Measurements from ENCODE around the gene KIF26A.
A peak's percentile ranks its signal among the peaks of the same experiment; 100 is the strongest.
"Not testable (repeated sequence)": the region's sequence is repeated elsewhere in the genome, so short reads cannot be mapped to it uniquely, and the experiment has no call there.

The KIF26A gene

DNA sequence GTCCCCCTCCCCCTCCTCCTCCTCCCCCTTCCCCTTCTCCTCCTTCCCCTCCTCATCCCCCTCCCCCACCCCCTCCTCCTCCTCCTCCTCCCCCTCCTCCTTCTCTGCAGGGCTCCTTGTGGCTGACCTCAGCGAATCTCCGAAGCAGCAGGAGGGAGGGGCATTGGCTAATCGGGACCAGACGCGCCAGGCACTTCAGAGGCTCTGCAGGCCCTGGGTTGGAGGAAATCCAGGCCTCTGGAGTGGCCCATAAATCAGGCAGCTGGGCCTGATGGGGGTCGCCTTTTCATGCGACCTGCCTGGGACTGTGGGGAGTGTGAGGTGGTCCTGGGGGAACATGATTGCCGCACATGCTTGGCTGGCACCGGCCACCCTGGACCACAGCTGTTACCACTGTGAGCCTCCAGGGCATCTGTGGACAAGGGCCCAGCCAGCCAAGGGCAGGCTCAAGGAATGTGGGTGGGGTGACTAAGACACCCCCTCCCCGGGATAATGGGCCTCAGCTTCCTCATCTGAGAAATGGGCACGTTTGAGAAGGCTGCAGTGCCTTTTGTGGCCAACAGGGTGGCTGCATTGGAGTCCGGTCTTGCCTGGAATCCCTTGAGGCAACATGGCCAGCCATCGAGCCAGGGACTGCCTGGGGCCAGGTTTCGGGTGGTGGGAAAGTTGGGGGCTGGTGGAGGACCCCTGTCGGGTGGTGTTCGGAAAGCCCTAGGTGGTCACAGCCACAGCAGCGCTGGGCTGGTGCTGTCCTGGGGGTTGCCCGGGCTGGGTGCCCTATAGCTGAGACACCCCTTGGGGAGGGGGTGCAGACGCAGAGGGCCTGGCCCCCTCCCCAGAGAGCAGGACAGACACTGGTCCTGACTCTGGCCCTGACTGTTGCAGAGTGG lies 12.0 kb downstream of the KIF26A start:
- intact Hi-C loops (cut with DNase I), result no loop called here
- DNase-seq, result peak in 1 of 10 donors; percentile 72

DNA sequence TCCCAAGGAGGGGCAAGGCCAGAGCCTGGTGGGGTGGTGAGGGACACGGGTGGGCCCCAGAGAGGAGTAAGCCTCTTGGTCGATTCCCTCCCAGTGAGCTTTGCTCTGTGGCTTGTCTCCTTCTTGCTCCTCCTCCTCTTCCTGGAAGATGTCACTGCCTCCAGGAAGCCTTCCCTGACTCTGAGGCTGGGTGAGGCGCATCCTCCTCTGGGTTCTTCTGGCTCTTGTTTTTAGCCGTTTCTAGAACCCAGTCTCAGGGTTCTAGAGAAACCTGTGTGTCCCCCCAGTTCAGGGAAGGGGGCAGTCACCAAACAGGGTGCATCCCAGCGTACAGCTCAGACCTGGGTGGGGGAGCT lies 12.6 kb downstream of the KIF26A start:
- no peak for DNase-seq
- intact Hi-C loops (cut with DNase I), result no loop called here

DNA sequence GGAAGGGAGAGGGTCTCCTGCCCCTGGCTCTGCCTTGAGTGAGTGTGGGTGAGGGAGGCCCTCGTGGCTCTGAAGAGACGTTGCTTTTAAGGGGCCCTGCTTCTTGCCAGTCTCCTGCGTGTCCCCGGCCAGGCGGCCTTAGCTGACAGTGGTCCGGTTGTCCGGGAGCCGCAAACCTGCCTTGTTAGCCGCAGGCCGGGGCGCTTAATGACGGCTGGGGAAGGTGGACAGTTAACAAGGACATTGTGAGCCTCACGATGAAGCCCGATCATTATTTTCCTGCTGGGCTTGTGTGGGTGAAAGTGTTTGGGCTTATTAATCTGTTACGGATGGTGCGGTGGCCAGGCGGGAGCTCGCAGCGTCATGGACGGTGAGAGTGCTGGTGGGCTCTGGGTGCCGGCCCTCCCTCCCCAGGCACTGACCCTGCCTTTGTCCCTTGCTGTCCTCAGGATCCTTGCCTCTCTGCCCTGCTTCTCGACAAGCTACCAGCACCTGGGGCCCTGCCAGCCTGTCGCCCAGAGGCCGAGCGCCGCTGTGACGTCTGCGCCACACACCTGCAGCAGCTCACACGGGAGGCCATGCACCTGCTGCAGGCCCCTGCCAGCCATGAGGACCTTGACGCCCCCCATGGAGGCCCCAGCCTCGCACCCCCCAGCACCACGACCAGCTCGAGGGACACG lies 13.3 kb downstream of the KIF26A start:
- DNase-seq, result no peak
- intact Hi-C loops (cut with DNase I), result no loop called here

DNA sequence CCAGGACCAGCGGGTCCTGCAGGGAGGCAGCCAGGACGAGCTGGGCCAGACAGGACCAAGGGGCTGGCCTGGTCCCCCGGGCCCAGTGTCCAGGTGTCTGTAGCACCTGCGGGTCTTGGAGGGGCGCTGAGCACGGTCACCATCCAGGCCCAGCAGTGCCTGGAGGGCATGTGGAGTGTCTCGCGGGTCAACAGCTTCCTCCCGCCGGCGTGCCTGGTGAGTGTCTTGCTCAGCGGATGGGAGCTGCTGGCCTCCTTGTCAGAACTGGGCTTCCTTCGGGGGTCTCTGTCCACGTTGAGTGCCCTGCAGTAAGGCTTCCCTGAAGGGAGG lies 13.8 kb downstream of the KIF26A start:
- no peak for DNase-seq
- intact Hi-C loops (cut with DNase I), result no loop called here

DNA sequence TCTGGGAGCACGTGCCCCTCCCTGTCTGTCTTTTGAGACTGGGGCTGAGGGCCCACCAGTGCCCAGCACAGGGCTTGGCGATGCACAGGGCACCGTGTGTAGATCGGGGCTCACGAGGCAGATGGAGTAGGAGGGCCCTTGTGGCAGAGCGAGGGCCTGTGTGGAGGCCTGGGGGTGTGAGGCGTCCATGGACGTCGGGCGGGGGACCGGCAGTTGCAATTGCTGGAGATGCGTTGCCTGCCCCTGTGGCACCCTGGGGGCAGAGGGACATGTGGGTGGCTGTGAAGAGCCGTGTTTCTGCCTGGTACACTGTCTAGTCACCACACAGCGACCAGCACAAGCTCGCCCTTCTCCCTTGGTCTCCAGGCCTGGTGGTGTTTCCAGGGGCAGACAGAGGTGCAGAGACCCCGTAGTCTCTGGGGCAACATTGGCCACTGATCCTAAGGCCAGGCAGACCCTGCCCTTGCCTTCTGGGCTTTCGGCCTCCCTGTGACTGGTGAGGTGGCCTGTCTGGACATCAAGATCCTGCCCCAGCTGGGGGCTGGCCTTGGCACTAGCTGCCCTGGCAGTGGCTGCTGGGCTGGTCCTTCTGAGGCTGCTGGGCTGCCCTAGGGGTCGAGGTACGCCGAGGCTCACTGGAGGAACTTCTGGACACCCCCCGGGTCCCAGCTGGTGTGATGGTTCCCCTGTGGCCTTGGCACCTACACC lies 14.5 kb downstream of the KIF26A start:
- intact Hi-C loops (cut with DNase I), result no loop called here
- DNase-seq, result no peak

DNA sequence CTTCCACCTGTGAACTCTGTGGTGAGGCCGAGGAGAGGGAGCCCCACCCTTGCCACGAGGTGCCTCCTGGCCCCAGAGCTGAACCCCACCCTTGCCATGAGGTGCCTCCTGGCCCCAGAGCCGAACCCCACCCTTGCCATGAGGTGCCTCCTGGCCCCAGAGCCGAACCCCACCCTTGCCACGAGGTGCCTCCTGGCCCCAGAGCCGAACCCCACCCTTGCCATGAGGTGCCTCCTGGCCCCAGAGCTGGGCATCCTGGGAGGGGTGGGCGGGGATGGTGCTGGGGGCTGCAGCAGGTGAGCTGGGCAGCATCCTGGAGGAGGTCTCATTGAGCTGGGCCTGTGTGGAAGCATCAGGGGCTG lies 15.0 kb downstream of the KIF26A start:
- DNase-seq; intact Hi-C loops (cut with DNase I): not testable (repeated sequence)

DNA sequence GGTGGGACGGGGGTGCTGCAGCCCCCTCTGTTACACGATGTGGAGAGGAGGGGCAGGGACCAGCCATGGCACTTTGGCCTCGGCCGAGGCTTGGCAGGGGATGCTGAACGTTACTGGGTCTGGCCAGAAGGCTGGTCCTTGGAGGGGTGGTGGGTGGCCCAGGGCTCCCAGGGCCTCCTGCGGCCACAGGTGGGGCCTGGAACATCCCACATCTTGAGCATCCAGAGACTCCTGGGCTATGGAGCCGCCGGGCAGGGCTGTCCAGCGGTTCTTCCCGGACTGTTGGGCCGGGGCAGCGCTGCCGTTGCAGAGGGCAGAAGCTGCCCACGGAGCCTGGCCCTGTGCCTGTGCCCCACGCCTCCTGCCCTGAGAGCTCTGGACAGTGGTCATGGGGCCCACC lies 15.9 kb downstream of the KIF26A start:
- no peak for DNase-seq
- intact Hi-C loops (cut with DNase I), result no loop called here

DNA sequence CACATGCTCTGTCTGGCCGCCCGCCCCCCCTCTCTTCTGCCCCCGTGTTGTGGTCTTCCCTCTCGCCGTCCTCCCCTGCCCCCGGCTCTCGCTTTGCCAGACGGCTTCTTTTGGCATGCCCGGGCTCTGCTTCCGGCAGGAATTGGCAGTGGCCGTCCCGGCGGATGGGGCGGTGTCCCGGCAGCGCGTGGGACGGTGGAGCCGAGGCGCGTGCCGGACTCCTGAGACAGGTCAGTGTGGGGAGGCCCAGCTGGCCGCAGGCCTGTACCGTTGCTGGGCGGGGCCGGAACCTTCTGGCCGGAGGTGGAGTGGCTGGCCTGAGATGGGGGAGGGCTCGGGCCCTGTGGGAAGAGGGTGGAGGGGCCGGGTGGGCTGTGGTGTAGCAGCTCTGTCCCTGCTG lies 17.1 kb downstream of the KIF26A start:
- DNase-seq, result no peak
- intact Hi-C loops (cut with DNase I), result no loop called here

DNA sequence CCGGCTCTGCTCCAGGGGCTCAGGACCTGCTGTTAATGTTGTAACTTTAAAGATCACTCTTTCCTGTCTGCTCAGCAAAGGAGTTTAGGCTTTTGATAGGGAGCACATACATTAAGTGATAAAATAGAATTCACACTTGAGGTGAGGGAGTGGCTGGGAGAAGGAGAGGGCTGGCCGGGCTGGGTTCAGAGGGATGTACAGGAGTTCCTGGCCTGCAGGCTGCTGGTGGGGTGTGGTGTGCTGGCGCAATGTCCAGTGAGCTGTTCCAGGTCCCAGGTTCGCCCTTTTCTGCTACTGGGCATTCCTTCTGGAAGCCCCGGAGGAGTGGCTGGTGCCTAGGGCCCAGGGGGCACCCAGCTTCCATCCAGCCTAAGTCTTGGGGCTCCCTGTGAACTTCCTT lies 17.8 kb downstream of the KIF26A start:
- intact Hi-C loops (cut with DNase I), result no loop called here
- DNase-seq, result no peak

DNA sequence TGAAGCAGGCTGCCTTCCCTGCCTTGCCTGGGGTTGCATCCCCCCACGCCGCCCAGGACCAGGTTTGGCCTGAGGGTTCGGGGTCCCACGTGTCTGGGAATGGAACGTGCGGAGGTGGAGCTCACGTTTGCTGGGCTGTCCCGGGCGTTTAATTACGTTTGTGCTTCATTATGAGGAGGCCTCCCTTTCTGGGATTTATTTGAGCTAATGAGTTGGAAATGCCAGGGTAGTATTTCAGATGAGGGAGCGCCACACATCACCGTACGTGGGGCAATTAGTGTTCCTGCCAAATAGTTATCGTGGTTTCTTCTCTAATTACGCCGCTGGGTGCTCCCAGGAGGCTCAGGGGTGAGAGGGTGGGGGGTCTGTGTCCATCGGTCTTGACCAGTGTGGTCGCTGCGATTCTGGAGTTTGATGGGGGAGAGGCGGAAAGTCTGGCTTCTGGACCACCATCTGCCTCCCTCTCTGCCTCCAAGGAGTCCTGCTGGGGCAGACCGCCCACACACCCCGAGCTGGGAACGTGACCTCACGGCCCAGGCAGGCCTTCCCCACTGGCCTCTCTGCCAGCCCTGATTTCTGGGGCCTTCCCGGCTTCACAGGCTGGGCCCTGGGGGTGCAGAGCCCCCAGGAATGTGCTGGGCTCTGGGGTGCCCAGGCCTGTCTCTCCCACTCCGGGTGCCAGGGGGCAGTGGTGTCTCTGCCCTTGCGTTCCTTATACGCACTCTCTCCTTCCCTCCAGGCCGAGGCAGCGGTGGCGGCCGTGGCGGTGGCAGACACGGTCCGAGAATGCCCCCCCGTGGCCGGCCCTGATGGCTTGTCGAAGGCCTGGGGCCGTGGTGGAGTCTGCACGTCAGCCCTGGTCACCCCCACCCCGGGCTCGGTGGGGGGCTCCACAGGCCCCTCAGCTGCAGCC lies 18.9 kb downstream of the KIF26A start:
- DNase-seq, result no peak
- intact Hi-C loops (cut with DNase I), result no loop called here

DNA sequence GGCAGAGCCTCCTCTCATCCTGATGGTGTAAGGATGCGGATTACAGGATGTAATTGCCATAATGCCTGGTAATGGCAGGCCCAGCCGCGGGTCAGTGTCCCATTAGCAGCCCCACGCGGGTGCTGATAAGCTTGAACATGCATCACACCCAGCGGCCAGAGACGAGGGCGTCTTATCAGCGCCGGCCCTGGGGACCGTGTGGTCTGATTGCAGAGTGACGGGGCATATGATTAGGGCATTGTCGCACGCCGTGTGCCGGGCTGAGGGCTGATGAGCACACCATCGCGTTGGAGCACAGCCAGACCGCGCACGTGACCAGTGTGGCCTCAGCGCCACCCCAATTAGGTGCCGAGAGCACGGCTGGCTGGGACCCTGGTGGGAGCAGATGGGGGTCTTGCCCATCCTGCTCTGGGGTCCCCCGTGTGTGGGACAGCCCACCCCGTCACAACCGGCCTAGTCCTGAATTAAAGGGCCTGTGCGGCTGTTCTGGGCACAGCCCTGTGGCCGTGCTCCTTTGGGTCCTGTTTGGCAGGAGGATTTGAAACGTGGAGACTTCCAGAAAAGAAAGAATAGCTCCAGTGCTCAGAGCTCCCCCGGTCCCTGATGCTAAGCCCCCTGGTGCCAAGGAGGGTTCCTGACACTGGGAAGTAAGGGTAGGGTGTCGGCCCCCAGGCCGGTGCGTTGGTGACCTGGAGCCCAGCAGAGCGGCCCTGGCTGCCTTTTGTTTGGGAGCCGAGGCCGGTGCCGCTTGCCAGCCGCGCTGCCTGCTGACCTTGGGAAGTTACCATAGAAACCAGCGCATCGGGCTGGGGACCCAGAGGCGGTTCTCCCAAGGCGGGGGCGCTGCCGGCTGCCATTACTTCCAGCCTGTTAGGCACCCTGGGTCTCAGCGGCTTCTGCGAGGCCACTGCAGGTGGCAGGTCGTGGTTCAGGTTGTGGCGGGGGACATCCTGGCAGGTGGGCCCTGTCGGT lies 20.7 kb downstream of the KIF26A start:
- DNase-seq, result peak in 7 of 10 donors; percentile 24 to 94 (median 54)
- intact Hi-C loops (cut with DNase I), result no loop called here

DNA sequence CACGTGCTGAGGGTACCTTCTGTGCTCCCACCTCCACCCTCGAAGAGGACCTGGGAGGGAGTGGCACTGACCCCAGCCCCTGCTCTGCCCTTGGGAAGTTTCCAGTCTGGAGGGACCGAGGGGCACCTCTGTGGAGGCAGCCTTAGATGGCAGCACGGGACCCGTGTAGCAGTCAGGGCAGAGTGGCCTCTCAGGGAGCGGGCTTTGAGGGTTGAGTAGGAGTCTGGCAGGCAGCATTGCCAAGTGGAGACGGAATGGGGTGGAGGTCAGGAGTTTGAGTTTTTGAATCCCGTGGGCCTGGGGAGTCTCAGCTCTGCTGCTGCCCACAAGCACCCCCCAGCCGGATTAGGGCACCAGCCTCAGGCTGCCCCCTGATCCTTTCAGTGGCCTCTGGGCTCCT lies 21.6 kb downstream of the KIF26A start:
- DNase-seq, result no peak
- intact Hi-C loops (cut with DNase I), result no loop called here

DNA sequence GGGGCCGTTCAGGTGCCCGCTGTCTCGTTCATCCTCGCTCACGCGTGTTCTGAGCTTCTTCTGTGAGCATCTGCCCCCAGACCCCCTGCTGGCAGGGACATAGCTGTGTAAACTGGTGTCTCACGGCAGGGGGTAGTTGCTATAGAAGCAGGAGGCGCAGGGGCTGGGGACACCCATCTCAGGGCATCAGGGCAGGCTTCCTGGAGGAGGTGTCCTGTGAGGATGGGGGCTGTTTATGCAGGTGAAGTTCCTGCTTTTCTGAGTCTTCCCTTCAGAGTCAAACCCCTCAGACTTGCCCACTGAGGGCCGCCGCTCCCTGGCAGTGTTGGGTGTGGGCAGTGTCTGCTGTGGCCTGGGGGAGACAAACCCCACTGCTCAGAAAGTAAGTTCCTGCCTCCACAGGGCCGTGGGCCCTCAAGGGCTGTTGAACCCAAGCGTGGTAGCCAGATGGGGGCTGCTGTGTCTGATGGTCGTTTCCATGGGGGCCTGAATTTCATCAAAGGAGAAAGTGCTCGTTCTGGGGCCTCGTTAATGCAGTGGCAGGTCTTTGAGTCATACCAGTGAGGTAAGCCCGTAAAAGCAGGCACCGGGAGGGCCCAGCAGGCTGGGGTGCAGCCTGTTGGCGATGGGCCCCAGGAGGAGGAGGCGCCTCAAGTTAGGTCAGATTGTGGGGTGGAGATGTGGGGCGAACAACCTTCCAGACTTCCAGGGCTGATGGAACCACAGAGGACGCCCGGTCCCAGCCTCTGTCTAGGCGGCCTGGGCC lies 23.4 kb downstream of the KIF26A start:
- DNase-seq, result no peak
- intact Hi-C loops (cut with DNase I), result no loop called here

DNA sequence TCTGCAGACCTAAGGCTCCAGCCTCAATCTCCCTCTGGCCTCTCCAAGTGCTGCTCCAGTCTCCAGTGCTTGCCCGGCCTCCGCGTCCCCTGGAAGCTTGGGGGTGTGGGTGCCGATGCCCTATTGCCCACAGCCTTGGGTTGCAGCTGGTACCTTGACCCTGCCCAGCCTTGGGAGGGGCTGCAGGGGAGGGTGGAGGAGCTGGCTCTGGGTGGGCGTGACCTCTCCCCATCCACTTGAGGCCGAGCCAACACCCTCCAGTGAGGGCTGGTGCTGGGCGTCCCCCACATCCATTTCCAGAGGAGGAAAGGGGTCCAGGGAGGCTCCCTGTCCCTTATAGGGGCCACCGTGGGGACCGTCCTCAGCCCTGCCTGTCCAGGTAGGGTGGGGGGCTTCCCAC lies 24.1 kb downstream of the KIF26A start:
- DNase-seq, result no peak
- intact Hi-C loops (cut with DNase I), result no loop called here

DNA sequence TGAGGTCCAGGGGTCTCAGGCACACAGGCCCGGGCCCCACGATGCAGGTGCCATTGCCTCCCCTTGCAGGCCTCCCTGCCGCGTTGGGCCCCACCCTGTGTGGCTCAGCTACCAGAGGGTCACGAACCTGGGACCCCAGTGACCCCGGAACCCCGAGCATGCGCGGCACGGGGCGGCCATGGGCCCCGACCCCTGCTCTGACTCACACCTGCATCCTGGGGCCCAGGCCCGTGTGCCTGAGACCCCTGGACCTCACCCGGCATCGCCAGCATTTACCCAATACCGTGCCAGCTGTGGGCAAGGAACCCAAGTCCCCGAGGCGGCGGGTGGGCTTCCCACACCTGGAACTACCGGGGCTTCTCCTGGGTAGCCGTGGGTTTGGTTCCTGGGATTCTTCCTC lies 25.2 kb downstream of the KIF26A start:
- intact Hi-C loops (cut with DNase I), result no loop called here
- no peak for DNase-seq

DNA sequence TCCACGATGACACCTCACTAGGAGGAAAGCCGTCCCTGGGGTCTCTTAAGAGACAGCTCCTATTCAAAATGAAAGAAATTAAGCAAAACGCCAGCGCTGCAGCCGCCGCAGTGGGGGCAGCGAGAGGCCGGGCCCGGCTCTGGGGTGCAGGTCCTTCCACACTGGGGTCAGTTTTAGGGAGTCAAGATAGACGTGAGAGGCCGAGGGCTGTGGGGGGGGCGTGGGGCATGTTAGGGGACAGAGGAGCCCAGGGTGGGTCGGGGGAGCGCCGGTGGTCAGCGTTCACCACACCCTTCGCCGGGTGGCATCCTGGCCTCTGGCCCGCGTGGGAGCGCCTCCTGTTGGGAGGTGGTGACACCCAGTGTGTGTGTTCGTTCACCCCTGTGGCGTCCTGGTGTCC lies 25.7 kb downstream of the KIF26A start:
- no peak for DNase-seq
- intact Hi-C loops (cut with DNase I), result no loop called here

DNA sequence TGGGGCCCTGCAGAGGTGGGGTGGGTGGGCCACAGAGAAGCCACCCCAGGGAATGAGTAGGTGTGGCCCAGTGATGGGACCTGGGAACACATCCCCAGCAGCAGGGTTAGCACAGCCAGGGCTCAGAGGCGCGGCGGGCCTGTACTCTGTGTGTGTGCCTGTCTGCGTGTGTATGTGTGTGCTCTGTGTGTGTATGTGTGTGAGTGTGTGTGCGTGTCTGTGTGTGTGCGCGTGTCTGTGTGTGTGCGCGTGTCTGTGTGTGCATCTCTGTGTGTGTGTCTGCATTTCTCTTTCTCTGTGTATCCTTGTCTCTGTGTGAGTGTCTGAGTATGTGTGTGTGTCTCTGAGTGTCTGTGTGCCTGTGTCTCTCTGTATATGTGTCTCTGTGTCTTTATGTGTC lies 26.1 kb downstream of the KIF26A start:
- no peak for DNase-seq
- intact Hi-C loops (cut with DNase I), result no loop called here

DNA sequence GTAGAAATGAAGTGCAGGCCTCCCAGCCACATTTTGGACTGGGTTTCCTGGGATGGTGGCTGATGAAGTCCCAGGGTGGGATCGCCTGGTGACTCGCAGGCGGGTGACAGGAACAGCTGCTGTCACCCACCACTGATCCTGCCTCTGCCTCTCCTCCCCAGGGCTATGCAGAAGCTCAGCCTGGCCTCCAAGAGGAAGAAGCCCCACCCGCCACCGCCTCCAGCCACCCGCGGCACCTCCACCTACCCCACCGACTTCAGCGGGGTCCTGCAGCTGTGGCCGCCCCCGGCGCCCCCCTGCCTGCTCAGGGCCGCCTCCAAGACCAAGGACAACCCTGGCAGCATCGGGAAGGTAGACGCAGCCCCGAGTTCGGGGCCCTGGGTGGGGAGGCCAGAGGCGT lies 28.3 kb downstream of the KIF26A start:
- intact Hi-C loops (cut with DNase I), result no loop called here
- DNase-seq, result no peak

DNA sequence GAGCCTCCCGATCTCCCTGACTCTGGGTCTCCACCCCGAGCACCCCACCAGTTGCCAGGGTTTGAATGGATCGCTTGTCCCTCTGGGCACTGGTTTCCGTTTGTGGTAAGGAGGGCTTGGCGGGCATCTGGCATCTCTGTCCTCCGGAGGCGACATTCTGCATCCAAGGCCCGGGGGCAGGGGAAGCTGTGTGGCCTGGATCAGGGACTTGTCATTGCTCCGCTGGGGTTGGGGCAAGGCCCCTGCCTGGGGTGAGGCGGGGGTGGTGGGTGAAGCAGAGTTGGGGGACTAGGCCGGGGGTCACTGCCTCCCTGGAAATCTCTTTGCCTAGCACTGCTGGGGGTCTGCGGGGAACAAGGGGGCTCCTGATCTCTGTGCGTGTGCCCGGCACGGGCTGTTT lies 30.2 kb downstream of the KIF26A start:
- DNase-seq, result no peak
- intact Hi-C loops (cut with DNase I), result no loop called here
